Forelimb muscle (tissue), 1 donor: Measurements from ENCODE around the gene COX15. TPM values are rescaled to one million over a fixed set of nuclear protein-coding genes. Genes with fewer than 3 reads are reported as not detected.
"Not testable (repeated sequence)": the region's sequence is repeated elsewhere in the genome, so short reads cannot be mapped to it uniquely, and the experiment has no call there.

Experiments
- DNase-seq: peaks from one replicate; pipeline ENCODE4 v3.0.0-alpha.2; 2013; ENCODE audit warnings: low read depth
- polyA plus RNA-seq: library from polyadenylated mRNA; unstranded; fragments of 120-200 nt; gene quantifications from one replicate; pipeline ENCODE4 v1.2.1, GENCODE V29; 2013; ENCODE audit not compliant: insufficient read length

Gene COX15
- polyA plus RNA-seq, 1 donor = 29.8 TPM

DNA sequence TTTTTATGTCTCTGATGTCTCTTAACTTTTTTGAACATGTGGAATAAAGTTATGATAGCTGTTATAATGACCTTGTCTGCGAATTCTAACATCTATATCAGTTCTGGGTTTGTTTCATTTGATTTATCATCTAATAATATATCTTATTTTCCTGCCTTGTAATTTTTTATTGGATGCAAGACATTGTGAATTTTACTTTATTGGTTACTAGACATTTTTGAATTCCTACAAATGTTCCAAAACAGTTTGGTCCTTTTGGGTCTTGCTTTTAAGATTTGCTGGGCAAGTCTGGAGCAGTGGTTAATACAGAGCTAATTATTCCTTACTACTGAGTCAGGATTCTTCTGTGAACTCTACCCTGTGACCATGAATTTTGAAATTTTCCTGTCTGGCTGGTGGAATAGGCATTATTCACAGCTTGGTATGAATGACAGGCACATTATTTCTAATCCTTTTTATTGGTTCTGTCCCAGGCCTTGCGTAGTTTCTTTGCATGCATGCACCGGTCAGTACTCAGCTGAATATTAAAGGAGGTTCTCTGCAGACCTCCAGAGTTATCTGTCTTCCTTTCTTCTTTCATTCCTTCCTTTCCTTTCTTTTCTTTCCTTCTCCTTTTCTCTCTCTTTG, 9.1 kb upstream of the COX15 start:
- DNase-seq = no peak

GRCh38 chr10:99740260-99740659, 8.3 kb upstream of the COX15 start:
- DNase-seq = no peak

DNA sequence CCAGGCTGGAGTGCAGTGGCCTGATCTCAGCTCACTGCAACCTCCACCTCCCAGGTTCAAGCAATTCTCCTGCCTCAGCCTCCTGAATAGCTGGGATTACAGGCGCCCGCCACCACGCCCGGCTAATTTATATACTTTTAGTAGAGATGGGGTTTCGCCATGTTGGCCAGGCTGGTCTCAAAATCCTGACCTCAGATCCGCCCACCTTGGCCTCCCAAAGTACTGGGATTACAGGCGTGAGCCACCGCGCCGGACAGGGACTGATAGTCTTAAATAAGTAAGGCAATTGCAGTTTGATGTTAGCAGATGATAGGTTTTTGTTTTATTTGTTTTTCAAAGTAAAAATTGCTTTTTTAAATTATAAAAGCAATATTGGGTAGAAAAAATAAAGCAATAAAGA, 2.2 kb upstream of the COX15 start:
- DNase-seq = not testable (repeated sequence)

GRCh38 chr10:99733366-99733765, 1.4 kb upstream of the COX15 start:
- no peak for DNase-seq

DNA sequence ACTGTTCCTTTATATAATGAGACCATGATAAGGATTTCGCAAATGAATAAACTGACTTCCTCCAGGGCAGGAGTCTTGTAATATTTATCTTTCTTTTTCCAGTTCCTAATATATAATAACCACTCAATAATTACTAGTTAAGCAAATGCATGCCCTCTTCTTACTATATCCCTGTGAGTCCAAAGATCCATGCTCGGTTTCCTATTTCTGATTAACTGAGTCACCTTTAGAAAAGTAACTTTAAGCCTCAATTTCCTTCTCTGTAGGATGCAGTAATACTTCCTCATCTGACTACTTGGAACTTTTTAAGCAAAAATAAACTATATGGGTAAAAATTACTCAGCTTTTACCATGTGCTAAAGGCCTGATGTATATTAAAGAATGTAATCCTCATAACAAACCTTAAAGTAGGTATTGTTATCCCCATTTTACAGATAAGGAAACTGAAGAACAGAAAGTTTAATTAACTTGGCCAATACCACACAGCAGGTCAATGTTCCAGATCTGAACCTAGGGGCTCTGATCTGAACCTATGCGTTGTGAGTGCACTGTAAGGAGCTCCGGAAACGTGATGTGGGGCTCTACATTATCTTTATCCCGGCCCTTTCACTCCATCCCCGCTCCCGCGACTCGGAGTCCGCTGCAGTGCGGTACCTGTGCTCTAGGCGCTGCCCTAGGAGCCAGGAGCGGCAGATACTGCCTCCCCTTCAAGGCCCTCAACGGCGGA, 458 bp downstream of the COX15 start:
- DNase-seq = no peak

DNA sequence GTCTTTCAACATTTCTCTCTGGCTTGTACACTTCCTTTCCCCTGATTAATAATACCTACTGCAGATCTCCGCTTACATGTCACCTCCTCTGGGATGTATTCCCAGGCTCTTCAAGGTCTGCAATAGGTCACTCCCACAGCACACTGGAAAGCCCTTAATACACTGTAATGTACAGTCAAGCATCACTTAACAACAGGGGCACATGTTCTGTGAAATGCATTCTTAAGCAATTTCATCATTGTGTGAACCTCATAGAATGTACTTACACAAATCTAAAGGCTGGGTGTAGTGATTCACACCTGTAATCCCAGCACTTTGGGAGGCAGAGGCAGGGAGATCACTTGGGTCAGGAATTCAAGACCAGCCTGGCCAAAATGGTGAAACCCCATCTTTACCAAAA, 1.9 kb downstream of the COX15 start:
- no peak for DNase-seq

- no peak for DNase-seq
These were observed 11.5 kb downstream of the COX15 start for GRCh38 chr10:99720387-99720786.

DNA sequence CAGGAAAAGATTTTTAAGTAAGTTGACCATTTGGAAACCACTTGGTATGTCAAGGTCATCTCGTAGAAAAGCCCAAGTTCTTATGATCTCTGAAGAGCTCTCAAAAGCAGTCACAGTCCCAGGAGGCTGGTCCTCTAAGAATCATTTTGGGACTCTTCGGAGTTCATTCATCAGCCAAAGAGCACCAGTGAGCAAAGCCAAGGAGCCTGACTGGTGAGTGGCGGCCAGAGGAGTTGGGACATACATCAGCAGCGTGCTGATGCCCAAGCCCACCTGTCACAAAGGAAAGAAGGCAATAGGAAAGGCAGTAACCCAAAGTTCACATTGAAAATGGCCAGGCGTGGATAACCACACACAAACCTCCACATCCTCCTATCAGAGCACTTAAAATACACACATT, 17.5 kb downstream of the COX15 start:
- no peak for DNase-seq

GRCh38 chr10:99711129-99711719, 20.7 kb downstream of the COX15 start:
- no peak for DNase-seq

DNA sequence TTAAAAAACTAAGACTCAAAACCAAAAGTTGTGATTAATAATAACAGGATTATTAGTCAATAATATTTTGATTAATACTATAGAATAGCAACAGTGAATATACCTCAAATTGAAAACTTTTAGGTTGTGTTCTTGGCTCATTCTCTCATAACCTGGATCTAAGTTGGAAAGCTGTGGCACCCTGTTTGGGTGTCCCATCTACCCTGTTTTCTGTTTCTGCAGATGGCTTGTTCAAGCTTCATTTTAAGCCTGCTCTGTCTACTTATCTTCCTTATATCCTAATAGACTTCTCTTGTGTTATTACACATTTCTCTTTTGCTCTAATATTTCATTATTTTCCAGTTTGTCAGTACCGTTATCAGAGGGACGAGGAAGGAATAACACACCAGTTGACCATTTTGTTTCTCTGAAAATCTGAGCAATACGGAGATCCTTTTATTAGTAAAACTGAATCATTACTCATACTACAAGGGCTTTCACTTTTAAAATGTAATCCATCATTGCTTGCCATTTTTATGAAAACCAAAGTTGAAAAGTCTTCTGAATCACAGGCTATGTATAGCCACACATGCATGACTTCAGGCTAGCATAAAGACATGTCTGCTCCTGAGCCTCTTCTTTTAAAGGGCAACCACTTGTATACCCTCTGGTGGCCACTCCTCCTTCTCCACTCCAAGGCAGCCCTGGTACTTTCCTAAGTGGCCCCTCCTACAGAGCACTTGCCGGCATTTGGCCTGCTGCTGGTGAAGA, 22.3 kb downstream of the COX15 start:
- DNase-seq = no peak

DNA sequence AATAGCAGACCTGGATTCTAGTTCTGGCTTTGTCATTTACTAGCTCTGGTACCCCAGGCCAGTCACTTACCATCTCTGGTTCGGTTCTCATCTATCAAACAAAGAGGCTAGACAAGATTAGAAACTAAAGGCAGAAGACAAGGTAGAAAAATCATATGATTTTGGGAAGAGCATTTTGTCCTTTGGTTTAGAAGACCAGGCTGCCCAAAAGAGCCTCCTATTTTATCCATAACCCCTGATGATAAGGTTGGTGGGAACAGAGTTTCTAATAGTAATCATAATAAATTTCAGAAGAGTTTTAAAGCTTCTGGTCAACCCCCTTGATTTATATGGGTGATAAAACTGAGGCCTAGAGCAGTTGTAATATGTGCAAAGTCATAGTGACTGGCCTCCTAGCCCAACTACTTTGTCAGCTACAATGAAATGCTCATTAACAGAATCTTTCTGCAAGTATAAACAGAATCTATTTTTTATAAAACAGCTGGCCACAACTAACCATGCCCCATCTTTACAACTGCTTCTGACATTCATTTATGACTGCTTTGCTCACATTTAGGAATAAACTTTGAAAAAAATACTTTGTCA, 23.4 kb downstream of the COX15 start:
- no peak for DNase-seq

DNA sequence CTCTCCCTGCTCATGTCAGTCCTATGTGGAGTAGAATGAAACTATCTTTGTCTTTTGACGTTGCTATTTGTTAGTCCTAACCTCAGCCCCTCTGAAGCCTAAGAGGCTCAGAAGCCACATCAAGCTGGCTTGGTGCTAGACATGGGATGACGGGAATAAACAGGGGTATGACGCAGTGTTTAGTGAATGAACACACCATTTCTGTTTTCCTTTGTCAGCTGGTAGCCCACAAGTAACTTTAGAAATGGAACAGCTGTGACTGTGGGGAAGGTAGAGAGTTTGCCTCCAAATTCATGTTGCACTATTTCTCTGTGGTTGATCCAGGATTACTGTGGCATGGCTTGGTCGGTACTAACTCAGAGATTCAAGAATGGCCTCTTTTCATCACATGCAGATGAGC, 31.3 kb downstream of the COX15 start:
- no peak for DNase-seq

DNA sequence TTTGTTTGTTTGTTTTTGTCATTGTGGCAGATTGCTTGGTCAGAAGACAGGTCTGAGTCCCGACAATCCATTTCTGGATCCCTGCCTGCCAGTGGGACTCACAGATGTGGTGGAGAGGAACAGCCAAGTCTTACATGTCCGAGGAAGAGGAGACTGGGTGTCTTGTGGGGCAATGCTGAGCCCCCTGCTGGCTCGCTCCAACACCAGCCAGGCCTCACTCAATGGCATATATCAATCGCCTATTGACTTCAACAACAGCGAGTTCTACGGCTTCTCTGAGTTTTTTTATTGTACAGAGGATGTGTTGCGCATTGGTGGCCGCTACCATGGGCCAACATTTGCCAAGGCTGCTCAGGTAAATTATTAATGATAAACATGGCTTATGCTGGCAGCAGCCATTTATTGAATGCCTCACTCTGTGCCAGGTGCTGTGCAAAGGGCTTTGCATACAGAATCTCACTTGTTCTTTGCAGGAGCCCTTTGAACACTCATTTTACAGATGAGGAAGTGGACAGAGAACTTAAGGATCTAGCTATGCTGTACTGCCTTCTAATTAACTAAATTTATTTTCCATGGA, 33.3 kb downstream of the COX15 start:
- no peak for DNase-seq

- DNase-seq = no peak
These were observed 36.2 kb downstream of the COX15 start for GRCh38 chr10:99695761-99696160.

- no peak for DNase-seq
These were observed 37.9 kb downstream of the COX15 start for GRCh38 chr10:99693933-99694583.

DNA sequence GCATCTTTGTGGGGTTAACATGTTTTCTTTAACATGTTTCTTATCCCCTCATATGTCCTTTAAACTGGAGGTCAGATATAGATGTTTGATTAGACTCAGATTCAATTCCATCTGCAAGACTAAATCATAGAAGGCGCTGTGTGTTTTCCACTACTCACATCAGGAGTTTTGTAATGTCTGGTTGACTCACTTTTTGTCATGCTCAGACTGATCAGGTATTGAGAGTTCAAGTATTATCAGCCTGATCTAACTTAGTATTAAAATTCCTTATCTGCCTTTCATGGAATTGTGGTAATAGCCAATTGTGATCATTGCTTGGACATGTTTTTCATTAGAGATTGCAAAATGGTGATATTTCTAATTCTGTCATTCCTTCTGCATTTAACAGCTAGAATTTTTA, 42.5 kb downstream of the COX15 start:
- no peak for DNase-seq

GRCh38 chr10:99685597-99685967, 46.3 kb downstream of the COX15 start:
- no peak for DNase-seq

DNA sequence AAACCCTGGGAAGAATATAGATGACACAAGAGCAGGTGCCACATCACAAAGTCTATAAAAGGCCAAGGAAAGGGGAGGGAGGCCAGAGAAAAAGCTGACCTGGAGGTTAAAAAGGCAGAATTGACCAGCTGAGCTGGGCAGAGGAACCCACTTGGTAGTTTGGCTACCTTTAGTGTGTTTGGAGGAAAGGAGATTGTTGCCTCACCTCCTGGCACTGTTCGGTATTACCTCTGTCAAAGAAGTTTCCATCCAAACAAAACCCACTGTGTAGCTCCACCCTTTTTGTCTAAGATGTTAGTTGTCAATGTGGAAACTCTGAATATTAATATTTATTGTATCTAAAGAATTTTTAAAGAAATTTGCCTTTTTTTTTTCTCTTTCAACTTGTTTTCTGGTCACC, 49.2 kb downstream of the COX15 start:
- no peak for DNase-seq
